ENCODE data around the gene RBM23.
"Not testable (repeated sequence)": the region's sequence is repeated elsewhere in the genome, so short reads cannot be mapped to it uniquely, and the experiment has no call there.

Gene RBM23

GRCh38 chr14:22854963-22855724 lies 63.8 kb downstream of the RBM23 start:
- no peak for TF ChIP-seq CTCF (IDR thresholded peaks at IDR 0.05)
- Histone ChIP-seq H3K9me3 (no peaks in the 10 kb centered on the region), H3K36me3 (no peaks in the 10 kb centered on the region), H3K27me3 (no peaks in the 10 kb centered on the region), H3K4me1 (peaks cover 5 to 53% (median 34%) of the 10 kb centered on the region in 4 donors), H3K4me3 (no peak overlapping the region), H3K27ac (no peak overlapping the region)
- DNase-seq: peak in 1 of 2 donors; percentile 57
- intact Hi-C loops (cut with DNase I; ENCODE audit: low total_unique reads): loop anchor here (10.0 kb wide), 1 partner anchor 300 kb away; no protein-coding TSS in a partner anchor

- not testable (repeated sequence) for H3K27ac ChIP-seq, H3K9me3 ChIP-seq, H3K36me3 ChIP-seq, H3K27me3 ChIP-seq, H3K4me3 ChIP-seq
- H3K4me1 ChIP-seq: peaks cover 5 to 55% (median 43%) of the 10 kb centered on the region in 4 donors
- intact Hi-C loops (cut with DNase I; ENCODE audit: low total_unique reads): loop anchor here (10.0 kb wide), 1 partner anchor 299 kb away; no protein-coding TSS in a partner anchor
- peak in 1 of 2 donors; percentile 43 for DNase-seq
Observed at GRCh38 chr14:22854296-22854695, 64.7 kb downstream of the RBM23 start.

- Histone ChIP-seq H3K4me3 (peak overlapping the region; percentile 28 to 42), H3K4me1 (peaks cover 5 to 55% (median 52%) of the 10 kb centered on the region in 4 donors), H3K36me3 (no peaks in the 10 kb centered on the region), H3K27ac (peak overlapping the region; percentile 92 to 97), H3K9me3 (no peaks in the 10 kb centered on the region), H3K27me3 (no peaks in the 10 kb centered on the region)
- DNase-seq: peak; percentile 94 to 95
- TF ChIP-seq CTCF (IDR thresholded peaks at IDR 0.05): peak; percentile 81 to 96
- intact Hi-C loops (cut with DNase I; ENCODE audit: low total_unique reads): loop anchor here (1.0 to 10.0 kb wide), 3 partner anchors 16 to 298 kb away; partner anchors contain the start of gene MMP14
Observed at GRCh38 chr14:22852940-22853767, 65.8 kb downstream of the RBM23 start.

- Histone ChIP-seq H3K9me3 (no peaks in the 10 kb centered on the region), H3K27me3 (no peaks in the 10 kb centered on the region), H3K4me3 (no peak overlapping the region), H3K36me3 (no peaks in the 10 kb centered on the region), H3K4me1 (peaks cover 5 to 59% (median 57%) of the 10 kb centered on the region in 4 donors), H3K27ac (peak overlapping the region; percentile 92 to 97)
- intact Hi-C loops (cut with DNase I; ENCODE audit: low total_unique reads): loop anchor here (2.0 to 10.0 kb wide), 2 partner anchors 16 to 298 kb away; partner anchors contain the start of gene MMP14
- no peak for DNase-seq
- no peak for TF ChIP-seq CTCF (IDR thresholded peaks at IDR 0.05)
Observed at GRCh38 chr14:22852599-22852939, 66.4 kb downstream of the RBM23 start.

- H3K36me3 ChIP-seq, H3K27me3 ChIP-seq, H3K9me3 ChIP-seq, H3K4me3 ChIP-seq, DNase-seq: not testable (repeated sequence)
- intact Hi-C loops (cut with DNase I; ENCODE audit: low total_unique reads): loop anchor here (2.0 to 10.0 kb wide), 2 partner anchors 15 to 297 kb away; partner anchors contain the start of gene MMP14
- peaks cover 6 to 63% (median 61%) of the 10 kb centered on the region in 4 donors for H3K4me1 ChIP-seq
- peak overlapping the region; percentile 92 to 97 for H3K27ac ChIP-seq
Observed at GRCh38 chr14:22852178-22852577, 66.8 kb downstream of the RBM23 start.

GRCh38 chr14:22850944-22851764 lies 67.8 kb downstream of the RBM23 start:
- Histone ChIP-seq H3K27me3 (no peaks in the 10 kb centered on the region), H3K4me3 (peak overlapping the region in 1 of 2 donors; percentile 11), H3K4me1 (peaks cover 13 to 74% (median 71%) of the 10 kb centered on the region in 4 donors), H3K27ac (peak overlapping the region; percentile 92 to 97), H3K9me3 (no peaks in the 10 kb centered on the region), H3K36me3 (peaks cover 2 to 10% (median 10%) of the 10 kb centered on the region in 3 donors)
- intact Hi-C loops (cut with DNase I; ENCODE audit: low total_unique reads): loop anchor here (10.0 kb wide), 1 partner anchor 296 kb away; no protein-coding TSS in a partner anchor
- peak; percentile 94 to 98 for DNase-seq
- no peak for TF ChIP-seq CTCF (IDR thresholded peaks at IDR 0.05)
